Cerebellar nuclear complex (tissue), 1 donor: ENCODE measurements around the gene TENM4.

Source experiments
- DNase-seq, 2 experiments: peaks; one replicate each; lab custom pipeline; 2025; lab: John Stamatoyannopoulos, UW

Gene TENM4

GRCh38 chr11:79055856-79056631 lies 384.8 kb downstream of the TENM4 start:
- DNase-seq = no peak

- DNase-seq = no peak
Measured at GRCh38 chr11:79054636-79055035, 386.2 kb downstream of the TENM4 start.

GRCh38 chr11:79052544-79052943 lies 388.3 kb downstream of the TENM4 start:
- DNase-seq = no peak

- DNase-seq = no peak
Measured at GRCh38 chr11:79050786-79051185, 390.0 kb downstream of the TENM4 start.

- DNase-seq = no peak
Measured at GRCh38 chr11:79049741-79050179, 391.1 kb downstream of the TENM4 start.

- DNase-seq = no peak
Measured at GRCh38 chr11:79047980-79048379, 392.9 kb downstream of the TENM4 start.

- no peak for DNase-seq
Measured at GRCh38 chr11:79047321-79047720, 393.5 kb downstream of the TENM4 start.

- DNase-seq = no peak
Measured at GRCh38 chr11:79046366-79046765, 394.5 kb downstream of the TENM4 start.

- DNase-seq = no peak
Measured at GRCh38 chr11:79045800-79046304, 395.0 kb downstream of the TENM4 start.

- no peak for DNase-seq
Measured at GRCh38 chr11:79045018-79045799, 395.6 kb downstream of the TENM4 start.

- no peak for DNase-seq
Measured at GRCh38 chr11:79044201-79044600, 396.6 kb downstream of the TENM4 start.

- DNase-seq = no peak
Measured at GRCh38 chr11:79043726-79044125, 397.1 kb downstream of the TENM4 start.

- no peak for DNase-seq
Measured at GRCh38 chr11:79042824-79043223, 398.0 kb downstream of the TENM4 start.

- DNase-seq = no peak
Measured at GRCh38 chr11:79040348-79040747, 400.5 kb downstream of the TENM4 start.

GRCh38 chr11:79039122-79039521 lies 401.7 kb downstream of the TENM4 start:
- no peak for DNase-seq

- DNase-seq = no peak
Measured at GRCh38 chr11:79035881-79036280, 404.9 kb downstream of the TENM4 start.

- DNase-seq = no peak
Measured at GRCh38 chr11:79033833-79034232, 407.0 kb downstream of the TENM4 start.

- no peak for DNase-seq
Measured at GRCh38 chr11:79030448-79030847, 410.4 kb downstream of the TENM4 start.

- no peak for DNase-seq
Measured at GRCh38 chr11:79028225-79028624, 412.6 kb downstream of the TENM4 start.

- no peak for DNase-seq
Measured at GRCh38 chr11:79026803-79027445, 413.9 kb downstream of the TENM4 start.

- DNase-seq = no peak
Measured at GRCh38 chr11:79025622-79026021, 415.2 kb downstream of the TENM4 start.

GRCh38 chr11:79025097-79025496 lies 415.7 kb downstream of the TENM4 start:
- DNase-seq = no peak

- DNase-seq = no peak
Measured at GRCh38 chr11:79022265-79022664, 418.6 kb downstream of the TENM4 start.
